GM23338 (cell line): Measurements from ENCODE around the gene AKAP1. TPM values are rescaled to one million over a fixed set of nuclear protein-coding genes. Genes with fewer than 3 reads are reported as not detected.

ENCODE experiments used
- ATAC-seq: fragments of 200-7000 bp; cut with Tn5 transposase; 3 replicates; pipeline ENCODE4 v1.9.1; 2020
- DNase-seq: peaks from one replicate; pipeline ENCODE4 v3.0.0-alpha.2; 2015; ENCODE audit warnings: low spot score
- H2AFZ ChIP-seq: fragments of 200-600 bp; sonication (generic); 2 replicates; pipeline ENCODE4 v1.8.0; 2016; ENCODE audit warnings: antibody characterized with exemption, mild to moderate bottlenecking, moderate library complexity
- H3F3A ChIP-seq: fragments of 200-600 bp; sonication (generic); replicated peaks from 2 replicates; pipeline ENCODE4 v1.8.0; 2017; ENCODE audit warnings: antibody characterized with exemption, mixed run types, low read depth
- H3K27ac ChIP-seq: fragments of 200-600 bp; sonication (generic); 2 replicates; pipeline ENCODE4 v1.6.1; 2016; ENCODE audit warnings: low read depth
- H3K27me3 ChIP-seq: fragments of 200-600 bp; sonication (generic); 2 replicates; pipeline ENCODE4 v1.8.0; 2016; ENCODE audit warnings: mild to moderate bottlenecking, mixed run types, moderate library complexity; ENCODE audit not compliant: insufficient read depth
- H3K36me3 ChIP-seq: fragments of 200-600 bp; sonication (generic); 2 replicates; pipeline ENCODE4 v1.8.0; 2016; ENCODE audit warnings: mild to moderate bottlenecking; ENCODE audit not compliant: insufficient read depth
- H3K4me1 ChIP-seq: fragments of 200-600 bp; sonication (generic); 2 replicates; pipeline ENCODE4 v1.8.0; 2016; ENCODE audit warnings: mild to moderate bottlenecking, moderate library complexity; ENCODE audit not compliant: insufficient read depth
- H3K4me2 ChIP-seq: fragments of 200-600 bp; sonication (generic); 2 replicates; pipeline ENCODE4 v1.7.1; 2017; ENCODE audit warnings: mixed run types
- H3K4me3 ChIP-seq: fragments of 200-600 bp; sonication (generic); 2 replicates; pipeline ENCODE4 v1.6.1; 2016; ENCODE audit warnings: mixed run types
- H3K79me2 ChIP-seq: fragments of 200-600 bp; sonication (generic); replicated peaks from 2 replicates; pipeline ENCODE4 v1.8.0; 2017; ENCODE audit warnings: mild to moderate bottlenecking; ENCODE audit not compliant: insufficient read depth
- H3K9me2 ChIP-seq: fragments of 200-600 bp; sonication (generic); 2 replicates; pipeline ENCODE4 v1.8.0; 2017; ENCODE audit not compliant: insufficient read depth
- H4K20me1 ChIP-seq: fragments of 200-600 bp; sonication (generic); replicated peaks from 2 replicates; pipeline ENCODE4 v1.8.0; 2017; ENCODE audit warnings: mild to moderate bottlenecking; ENCODE audit not compliant: insufficient read depth
- H3K27ac Mint-ChIP-seq: 2 replicates; pipeline ENCODE4 v1.8.0; 2020; ENCODE audit warnings: inconsistent platforms, mild to moderate bottlenecking, moderate library complexity, mixed read lengths
- H3K27me3 Mint-ChIP-seq: 3 replicates; pipeline ENCODE4 v1.8.0; 2022; ENCODE audit warnings: low read depth, mild to moderate bottlenecking, moderate library complexity, mixed read lengths, inconsistent platforms; ENCODE audit not compliant: insufficient read depth, poor library complexity
- H3K36me3 Mint-ChIP-seq: 3 replicates; pipeline ENCODE4 v1.8.0; 2021; ENCODE audit warnings: low read depth, mild to moderate bottlenecking, inconsistent platforms, moderate library complexity, mixed read lengths
- H3K4me1 Mint-ChIP-seq: 3 replicates; pipeline ENCODE4 v1.8.0; 2020; ENCODE audit warnings: mild to moderate bottlenecking, inconsistent platforms, mixed read lengths
- H3K4me3 Mint-ChIP-seq: 3 replicates; pipeline ENCODE4 v1.8.0; 2021; ENCODE audit warnings: moderate library complexity, mild to moderate bottlenecking, inconsistent platforms, mixed read lengths
- H3K9me3 Mint-ChIP-seq: 3 replicates; pipeline ENCODE4 v1.8.0; 2020; ENCODE audit warnings: moderate library complexity, mild to moderate bottlenecking, inconsistent platforms, mixed read lengths
- EZH2 ChIP-seq: fragments of 200-600 bp; sonication (generic); IDR thresholded peaks from one replicate; pipeline ENCODE4 v1.8.0; 2017; ENCODE audit warnings: antibody characterized with exemption, mild to moderate bottlenecking, low read depth; ENCODE audit not compliant: unreplicated experiment
- EZH2phosphoT487 ChIP-seq: fragments of 200-600 bp; sonication (generic); IDR thresholded peaks from one replicate; pipeline ENCODE4 v1.8.1; 2018; ENCODE audit warnings: antibody characterized with exemption; ENCODE audit not compliant: unreplicated experiment
- JUNB ChIP-seq: IDR thresholded peaks from one replicate; pipeline ENCODE4 v1.6.1; 2016; ENCODE audit warnings: antibody characterized with exemption; ENCODE audit not compliant: unreplicated experiment
- POLR2AphosphoS5 ChIP-seq: IDR thresholded peaks from 2 replicates; pipeline ENCODE4 v1.6.1; 2016; ENCODE audit warnings: antibody characterized with exemption, low read depth
- STAT1 ChIP-seq: IDR thresholded peaks from one replicate; pipeline ENCODE4 v1.6.1; 2016; ENCODE audit warnings: antibody characterized with exemption; ENCODE audit not compliant: unreplicated experiment
- ZNF114 ChIP-seq: fragments of 250-450 bp; sonication (Bioruptor Pico); IDR thresholded peaks from 2 replicates; pipeline ENCODE4 v1.5.0; 2020; ENCODE audit warnings: mild to moderate bottlenecking, moderate library complexity
- polyA plus RNA-seq: library from polyadenylated mRNA; unstranded; fragments of >200 nt; fragmentation: Nextera tagmentation; extraction: Ambion mirVana; gene quantifications from 2 replicates; pipeline ENCODE4 v1.2.1, GENCODE V29; 2016
- total RNA-seq: library from RNA; depleted of rRNA; stranded (reverse); fragments of >200 nt; shearing (Covaris generic); gene quantifications from 2 replicates; pipeline ENCODE4 v1.2.3, GENCODE V29; 2014
- TF ChIP-seq, protein P1 (sequence below), 2 experiments: fragments of 200-600 bp in 1 of 2; sonication (generic) in 1 of 2; conservative IDR thresholded peaks; 2 replicates each; pipeline versions ENCODE4 v1.5.1 to v1.6.1; 2016 to 2017; ENCODE audit warnings: antibody characterized with exemption in 2 of 2, low read depth in 2 of 2, mild to moderate bottlenecking in 2 of 2, moderate library complexity in 1 of 2
- TF ChIP-seq, protein P2 (sequence below): IDR thresholded peaks from one replicate; pipeline ENCODE4 v1.6.1; 2018; ENCODE audit warnings: antibody characterized with exemption; ENCODE audit not compliant: unreplicated experiment
- TF ChIP-seq, protein P3 (sequence below): IDR thresholded peaks from 2 replicates; pipeline ENCODE4 v1.6.1; 2016; ENCODE audit warnings: antibody characterized with exemption

AKAP1 gene
- total and polyA plus RNA-seq, 2 experiments from 2014 or later, result 19.6 to 45.9 TPM

DNA sequence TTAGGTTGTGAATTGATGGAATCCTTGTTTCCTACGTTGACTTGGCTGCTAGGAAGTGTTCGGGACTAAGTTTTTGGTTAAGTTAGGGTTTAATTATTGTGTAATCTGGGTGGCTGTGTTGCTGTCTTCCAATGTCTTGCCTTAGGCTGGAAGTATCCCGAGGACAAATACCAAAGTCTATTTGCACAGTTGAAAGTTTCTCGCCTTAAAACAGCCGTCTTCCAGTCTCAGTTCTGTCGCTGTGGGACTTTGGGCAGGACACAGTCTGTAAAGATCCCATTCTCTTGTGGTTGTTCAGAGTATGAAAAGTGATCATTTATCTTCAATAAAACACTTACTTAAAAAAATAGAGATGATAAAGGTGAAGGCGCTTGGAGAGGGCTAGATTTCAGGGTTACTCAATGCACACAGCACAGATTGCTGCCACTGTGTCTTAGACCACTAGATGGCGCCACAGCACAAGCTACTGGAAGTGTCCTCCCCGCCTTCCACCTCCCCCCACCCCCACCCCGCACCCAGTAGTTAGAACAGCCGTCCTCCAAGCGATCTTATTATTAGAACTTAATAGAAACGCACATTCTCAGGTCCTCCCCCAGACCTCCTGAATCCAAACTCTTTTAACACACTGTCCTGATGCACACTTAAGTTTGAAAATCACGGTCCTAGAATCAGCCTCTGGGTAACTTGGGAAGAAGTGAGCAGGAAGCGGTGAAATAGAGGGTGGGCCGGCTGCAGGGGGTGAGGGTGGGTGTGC, 45.8 kb downstream of the AKAP1 start:
- H2AFZ ChIP-seq, result no peak overlapping the region
- H3F3A ChIP-seq, result peaks cover 6% of the 10 kb centered on the region; the same call in 1 of the 2 replicates
- H4K20me1 ChIP-seq, result no peaks in the 10 kb centered on the region
- H3K4me3 Mint-ChIP-seq, result peak overlapping the region; percentile 15; the same call in 1 of the 3 replicates
- H3K27ac ChIP-seq, result no peak overlapping the region
- no peaks in the 10 kb centered on the region for H3K27me3 ChIP-seq
- no peak overlapping the region for H3K27ac Mint-ChIP-seq
- H3K27me3 Mint-ChIP-seq, result peaks cover 5% of the 10 kb centered on the region
- peak overlapping the region; percentile 42; the same call in 1 of the 2 replicates for H3K4me3 ChIP-seq
- no peaks in the 10 kb centered on the region for H3K79me2 ChIP-seq
- peaks cover 18% of the 10 kb centered on the region for H3K4me1 ChIP-seq
- H3K9me3 Mint-ChIP-seq, result no peaks in the 10 kb centered on the region
- DNase-seq (peak; percentile 90), ATAC-seq (peak; percentile 87)
- no peaks in the 10 kb centered on the region for H3K36me3 ChIP-seq
- H3K4me2 ChIP-seq, result peak overlapping the region; percentile 70; the same call in 1 of the 2 replicates
- H3K4me1 Mint-ChIP-seq, result peaks cover 21% of the 10 kb centered on the region
- peaks cover 1% of the 10 kb centered on the region; the same call in 1 of the 3 replicates for H3K36me3 Mint-ChIP-seq
- no peaks in the 10 kb centered on the region for H3K9me2 ChIP-seq
- TF ChIP-seq, protein P1, sequence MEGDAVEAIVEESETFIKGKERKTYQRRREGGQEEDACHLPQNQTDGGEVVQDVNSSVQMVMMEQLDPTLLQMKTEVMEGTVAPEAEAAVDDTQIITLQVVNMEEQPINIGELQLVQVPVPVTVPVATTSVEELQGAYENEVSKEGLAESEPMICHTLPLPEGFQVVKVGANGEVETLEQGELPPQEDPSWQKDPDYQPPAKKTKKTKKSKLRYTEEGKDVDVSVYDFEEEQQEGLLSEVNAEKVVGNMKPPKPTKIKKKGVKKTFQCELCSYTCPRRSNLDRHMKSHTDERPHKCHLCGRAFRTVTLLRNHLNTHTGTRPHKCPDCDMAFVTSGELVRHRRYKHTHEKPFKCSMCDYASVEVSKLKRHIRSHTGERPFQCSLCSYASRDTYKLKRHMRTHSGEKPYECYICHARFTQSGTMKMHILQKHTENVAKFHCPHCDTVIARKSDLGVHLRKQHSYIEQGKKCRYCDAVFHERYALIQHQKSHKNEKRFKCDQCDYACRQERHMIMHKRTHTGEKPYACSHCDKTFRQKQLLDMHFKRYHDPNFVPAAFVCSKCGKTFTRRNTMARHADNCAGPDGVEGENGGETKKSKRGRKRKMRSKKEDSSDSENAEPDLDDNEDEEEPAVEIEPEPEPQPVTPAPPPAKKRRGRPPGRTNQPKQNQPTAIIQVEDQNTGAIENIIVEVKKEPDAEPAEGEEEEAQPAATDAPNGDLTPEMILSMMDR (conservative IDR thresholded peaks at IDR 0.05; ENCODE audit: low read depth in 2 of 2), result peak; percentile 65 to 87
- TF ChIP-seq POLR2AphosphoS5, result no peak

DNA sequence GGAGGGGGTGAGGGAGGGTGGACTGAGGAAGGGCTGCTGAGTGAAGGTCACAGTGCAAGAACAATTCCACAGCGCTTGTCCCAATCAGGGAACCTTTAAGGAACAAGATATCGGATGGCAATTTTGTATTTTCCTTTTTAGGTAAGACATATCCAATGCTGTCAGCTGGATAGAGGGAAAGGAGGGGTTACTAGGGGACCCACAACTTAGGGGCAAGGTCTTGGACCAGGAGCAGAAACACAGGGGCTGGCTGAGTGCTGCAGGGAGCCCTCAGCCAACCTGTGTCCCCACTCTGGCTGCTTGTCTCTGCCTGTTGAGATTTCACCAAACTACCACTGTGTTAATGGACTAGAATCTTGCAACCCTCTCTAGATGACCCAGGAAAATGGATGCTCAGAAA, 47.6 kb downstream of the AKAP1 start:
- Histone ChIP-seq H3F3A (peaks cover 8% of the 10 kb centered on the region; the same call in 1 of the 2 replicates), H3K4me1 (peaks cover 27% of the 10 kb centered on the region), H3K27ac (no peak overlapping the region), H4K20me1 (no peaks in the 10 kb centered on the region), H3K9me2 (no peaks in the 10 kb centered on the region), H3K27me3 (no peaks in the 10 kb centered on the region), H3K79me2 (no peaks in the 10 kb centered on the region), H3K4me2 (no peak overlapping the region), H3K4me3 (no peak overlapping the region), H2AFZ (no peak overlapping the region), H3K36me3 (no peaks in the 10 kb centered on the region)
- Mint-ChIP-seq H3K4me3 (no peak overlapping the region), H3K27me3 (peaks cover 3% of the 10 kb centered on the region), H3K36me3 (no peaks in the 10 kb centered on the region), H3K27ac (no peak overlapping the region), H3K9me3 (no peaks in the 10 kb centered on the region), H3K4me1 (peaks cover 32% of the 10 kb centered on the region)
- DNase-seq (peak; percentile 17), ATAC-seq (peak; percentile 13; the same call in 2 of the 3 replicates)
- TF ChIP-seq EZH2 (no peak), POLR2AphosphoS5 (no peak), EZH2phosphoT487 (no peak), JUNB (no peak), ZNF114 (CRISPR knock-in tag) (no peak), STAT1 (no peak)
- TF ChIP-seq, protein P2, sequence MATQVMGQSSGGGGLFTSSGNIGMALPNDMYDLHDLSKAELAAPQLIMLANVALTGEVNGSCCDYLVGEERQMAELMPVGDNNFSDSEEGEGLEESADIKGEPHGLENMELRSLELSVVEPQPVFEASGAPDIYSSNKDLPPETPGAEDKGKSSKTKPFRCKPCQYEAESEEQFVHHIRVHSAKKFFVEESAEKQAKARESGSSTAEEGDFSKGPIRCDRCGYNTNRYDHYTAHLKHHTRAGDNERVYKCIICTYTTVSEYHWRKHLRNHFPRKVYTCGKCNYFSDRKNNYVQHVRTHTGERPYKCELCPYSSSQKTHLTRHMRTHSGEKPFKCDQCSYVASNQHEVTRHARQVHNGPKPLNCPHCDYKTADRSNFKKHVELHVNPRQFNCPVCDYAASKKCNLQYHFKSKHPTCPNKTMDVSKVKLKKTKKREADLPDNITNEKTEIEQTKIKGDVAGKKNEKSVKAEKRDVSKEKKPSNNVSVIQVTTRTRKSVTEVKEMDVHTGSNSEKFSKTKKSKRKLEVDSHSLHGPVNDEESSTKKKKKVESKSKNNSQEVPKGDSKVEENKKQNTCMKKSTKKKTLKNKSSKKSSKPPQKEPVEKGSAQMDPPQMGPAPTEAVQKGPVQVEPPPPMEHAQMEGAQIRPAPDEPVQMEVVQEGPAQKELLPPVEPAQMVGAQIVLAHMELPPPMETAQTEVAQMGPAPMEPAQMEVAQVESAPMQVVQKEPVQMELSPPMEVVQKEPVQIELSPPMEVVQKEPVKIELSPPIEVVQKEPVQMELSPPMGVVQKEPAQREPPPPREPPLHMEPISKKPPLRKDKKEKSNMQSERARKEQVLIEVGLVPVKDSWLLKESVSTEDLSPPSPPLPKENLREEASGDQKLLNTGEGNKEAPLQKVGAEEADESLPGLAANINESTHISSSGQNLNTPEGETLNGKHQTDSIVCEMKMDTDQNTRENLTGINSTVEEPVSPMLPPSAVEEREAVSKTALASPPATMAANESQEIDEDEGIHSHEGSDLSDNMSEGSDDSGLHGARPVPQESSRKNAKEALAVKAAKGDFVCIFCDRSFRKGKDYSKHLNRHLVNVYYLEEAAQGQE, result no peak
- TF ChIP-seq, protein P3, sequence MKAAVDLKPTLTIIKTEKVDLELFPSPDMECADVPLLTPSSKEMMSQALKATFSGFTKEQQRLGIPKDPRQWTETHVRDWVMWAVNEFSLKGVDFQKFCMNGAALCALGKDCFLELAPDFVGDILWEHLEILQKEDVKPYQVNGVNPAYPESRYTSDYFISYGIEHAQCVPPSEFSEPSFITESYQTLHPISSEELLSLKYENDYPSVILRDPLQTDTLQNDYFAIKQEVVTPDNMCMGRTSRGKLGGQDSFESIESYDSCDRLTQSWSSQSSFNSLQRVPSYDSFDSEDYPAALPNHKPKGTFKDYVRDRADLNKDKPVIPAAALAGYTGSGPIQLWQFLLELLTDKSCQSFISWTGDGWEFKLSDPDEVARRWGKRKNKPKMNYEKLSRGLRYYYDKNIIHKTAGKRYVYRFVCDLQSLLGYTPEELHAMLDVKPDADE, result no peak
